HFFc6 (cell line): ENCODE data around the gene MAN1A1. TPM values are rescaled to one million over a fixed set of nuclear protein-coding genes. Genes with fewer than 3 reads are reported as not detected.

Experiments used
- DNase-seq: peaks from one replicate; pipeline ENCODE4 v3.0.0-alpha.2; 2018
- H3K27ac Mint-ChIP-seq: 2 replicates; pipeline ENCODE4 v1.8.0; 2020; ENCODE audit warnings: mild to moderate bottlenecking, mixed read lengths
- H3K27me3 Mint-ChIP-seq: 2 replicates; pipeline ENCODE4 v1.8.0; 2021; ENCODE audit warnings: mild to moderate bottlenecking, moderate library complexity, mixed read lengths; ENCODE audit not compliant: insufficient read depth
- H3K36me3 Mint-ChIP-seq: 2 replicates; pipeline ENCODE4 v1.8.0; 2021; ENCODE audit warnings: low read depth, mixed read lengths
- H3K4me1 Mint-ChIP-seq: 2 replicates; pipeline ENCODE4 v1.8.0; 2020; ENCODE audit warnings: low read depth, mixed read lengths
- H3K4me3 Mint-ChIP-seq: 2 replicates; pipeline ENCODE4 v1.8.0; 2020; ENCODE audit warnings: mild to moderate bottlenecking, moderate library complexity, mixed read lengths
- H3K9me3 Mint-ChIP-seq: 2 replicates; pipeline ENCODE4 v1.8.0; 2020; ENCODE audit warnings: mild to moderate bottlenecking, mixed read lengths
- CTCF ChIP-seq: fragments of 200-600 bp; sonication (generic); IDR thresholded peaks from 2 replicates; pipeline ENCODE4 v1.5.0; 2021; ENCODE audit warnings: antibody characterized with exemption, mild to moderate bottlenecking
- total RNA-seq, 6 experiments: library from RNA; stranded (reverse); fragmentation: NEBNext Ultra II Directional; extraction: Animal tissue kit (Norgen Biotek cat#: 25700); gene quantifications; 2 replicates in 1 of 6; 3 replicates in 5 of 6; pipeline ENCODE4 v1.2.3, GENCODE V29; 2021

The MAN1A1 gene
- total RNA-seq, 6 experiments from 2014 or later, result 0.12 to 0.64 (median 0.16) TPM

- no peaks in the 10 kb centered on the region for H3K4me1 Mint-ChIP-seq
- H3K4me3 Mint-ChIP-seq, result no peak overlapping the region
- no peaks in the 10 kb centered on the region for H3K36me3 Mint-ChIP-seq
- H3K27ac Mint-ChIP-seq, result no peak overlapping the region
- peaks cover 11% of the 10 kb centered on the region for H3K9me3 Mint-ChIP-seq
- TF ChIP-seq CTCF, result no peak
- no peak for DNase-seq
- peaks cover 2% of the 10 kb centered on the region for H3K27me3 Mint-ChIP-seq
Measured at GRCh38 chr6:119184008-119184648, 165.4 kb downstream of the MAN1A1 start.

- Mint-ChIP-seq H3K27ac (no peak overlapping the region), H3K27me3 (peaks cover 2% of the 10 kb centered on the region), H3K9me3 (peaks cover 11% of the 10 kb centered on the region), H3K4me1 (no peaks in the 10 kb centered on the region), H3K4me3 (no peak overlapping the region), H3K36me3 (no peaks in the 10 kb centered on the region)
- DNase-seq, result no peak
- no peak for TF ChIP-seq CTCF
Measured at GRCh38 chr6:119183457-119183856, 166.1 kb downstream of the MAN1A1 start.

- no peak overlapping the region for H3K4me3 Mint-ChIP-seq
Measured at GRCh38 chr6:119182875-119183274, 166.7 kb downstream of the MAN1A1 start.

GRCh38 chr6:119182216-119182803, 167.3 kb downstream of the MAN1A1 start:
- Mint-ChIP-seq H3K27ac (no peak overlapping the region), H3K27me3 (peaks cover 2% of the 10 kb centered on the region), H3K4me3 (no peak overlapping the region), H3K9me3 (peaks cover 11% of the 10 kb centered on the region), H3K4me1 (no peaks in the 10 kb centered on the region), H3K36me3 (no peaks in the 10 kb centered on the region)
- no peak for TF ChIP-seq CTCF
- DNase-seq, result no peak

More at GRCh38 chr6:119182875-119183274, 166.7 kb downstream of the MAN1A1 start:
- no peak for TF ChIP-seq CTCF
- H3K27ac Mint-ChIP-seq, result no peak overlapping the region
- peaks cover 2% of the 10 kb centered on the region for H3K27me3 Mint-ChIP-seq
- H3K9me3 Mint-ChIP-seq, result peaks cover 11% of the 10 kb centered on the region
- no peaks in the 10 kb centered on the region for H3K4me1 Mint-ChIP-seq
- no peak for DNase-seq
- no peaks in the 10 kb centered on the region for H3K36me3 Mint-ChIP-seq

GRCh38 chr6:119181046-119181445, 168.5 kb downstream of the MAN1A1 start:
- Mint-ChIP-seq H3K27ac (no peak overlapping the region), H3K27me3 (peaks cover 2% of the 10 kb centered on the region), H3K36me3 (no peaks in the 10 kb centered on the region), H3K4me1 (no peaks in the 10 kb centered on the region), H3K4me3 (no peak overlapping the region), H3K9me3 (peaks cover 11% of the 10 kb centered on the region)
- no peak for DNase-seq
- TF ChIP-seq CTCF, result no peak
